Gastrocnemius medialis (tissue), 4 donors: ENCODE data around the gene NR2C1.

Experiments
- CTCF ChIP-seq, 5 experiments: fragments of 450-650 bp in 3 of 5; fragments of 200-600 bp in 2 of 5; sonication (generic) in 2 of 5; IDR thresholded peaks in 4 of 5; conservative IDR thresholded peaks in 1 of 5; 1 replicate in 4 of 5; 2 replicates in 1 of 5; pipeline ENCODE4 v1.5.1; 2016 to 2019; ENCODE audit warnings: antibody characterized with exemption in 5 of 5, mild to moderate bottlenecking in 3 of 5, moderate library complexity in 3 of 5
- POLR2A ChIP-seq, 2 donors: fragments of 450-650 bp; IDR thresholded peaks; one replicate each; pipeline ENCODE4 v1.6.1; 2017; ENCODE audit warnings: antibody characterized with exemption in 2 of 2, mild to moderate bottlenecking in 2 of 2, moderate library complexity in 2 of 2

- no peak for TF ChIP-seq POLR2A (IDR thresholded peaks at IDR 0.05)
- no peak for TF ChIP-seq CTCF (IDR thresholded peaks at IDR 0.05 in 4 of 5, conservative IDR thresholded peaks at IDR 0.05 in 1 of 5)
These were observed 38.7 kb downstream of the NR2C1 start for GRCh38 chr12:95034750-95035149.
